ENCODE data around the gene TMEM217.
"Not testable (repeated sequence)": the region's sequence is repeated elsewhere in the genome, so short reads cannot be mapped to it uniquely, and the experiment has no call there.

TMEM217 gene

GRCh38 chr6:37192666-37193065 is 65.3 kb downstream of the TMEM217 start:
- POLR2A ChIA-PET, result interaction anchor here (1.3 kb wide), 1 partner anchor 13 kb away, joined by 3 read pairs; no protein-coding TSS in a partner anchor
- DNase-seq (ENCODE audit: extremely low spot score), result no peak

GRCh38 chr6:37190159-37190535 is 67.8 kb downstream of the TMEM217 start:
- no peak for DNase-seq (ENCODE audit: extremely low spot score)
- CTCF ChIA-PET, result interaction anchor here (0.9 to 1.1 kb wide), 2 partner anchors 18 to 138 kb away, joined by 3 read pairs; no protein-coding TSS in a partner anchor
- TF ChIP-seq ELF4 (IDR thresholded peaks at IDR 0.05) (no peak), NFRKB (IDR thresholded peaks at IDR 0.05) (no peak), FOXM1 (IDR thresholded peaks at IDR 0.05; ENCODE audit: borderline replicate concordance) (no peak), L3MBTL2 (conservative IDR thresholded peaks at IDR 0.05) (no peak), CTBP1 (IDR thresholded peaks at IDR 0.05; ENCODE audit: borderline replicate concordance) (no peak), SP1 (IDR thresholded peaks at IDR 0.05) (no peak), TARDBP (IDR thresholded peaks at IDR 0.05) (no peak), SUZ12 (IDR thresholded peaks at IDR 0.05) (no peak), HDGF (IDR thresholded peaks at IDR 0.05; ENCODE audit: borderline replicate concordance) (no peak), FOXK2 (IDR thresholded peaks at IDR 0.05) (no peak), LEF1 (IDR thresholded peaks at IDR 0.05; ENCODE audit: borderline replicate concordance) (no peak), FOXA1 (IDR thresholded peaks at IDR 0.05) (no peak)
- POLR2A ChIA-PET, result interaction anchor here (0.7 kb wide), 1 partner anchor 32 kb away, joined by 3 read pairs; no protein-coding TSS in a partner anchor

More at GRCh38 chr6:37192666-37193065, 65.3 kb downstream of the TMEM217 start:
- TF ChIP-seq SP1 (IDR thresholded peaks at IDR 0.05) (no peak), LEF1 (IDR thresholded peaks at IDR 0.05; ENCODE audit: borderline replicate concordance) (no peak), ZNF384 (IDR thresholded peaks at IDR 0.05) (peak; percentile 63; the same call in 1 of the 2 replicates)
- CTCF ChIA-PET, result no interaction called here

- ChIA-PET POLR2A (no interaction called here), CTCF (interaction anchor here (1.1 kb wide), 1 partner anchor 17 kb away, joined by 3 read pairs; no protein-coding TSS in a partner anchor)
- TF ChIP-seq FOXA1 (IDR thresholded peaks at IDR 0.05) (no peak), ZNF384 (IDR thresholded peaks at IDR 0.05) (no peak), FOXK2 (IDR thresholded peaks at IDR 0.05) (no peak), LEF1 (IDR thresholded peaks at IDR 0.05; ENCODE audit: borderline replicate concordance) (no peak), SP1 (IDR thresholded peaks at IDR 0.05) (no peak), L3MBTL2 (conservative IDR thresholded peaks at IDR 0.05) (no peak), FOXM1 (IDR thresholded peaks at IDR 0.05; ENCODE audit: borderline replicate concordance) (no peak), TARDBP (IDR thresholded peaks at IDR 0.05) (no peak), CTBP1 (IDR thresholded peaks at IDR 0.05; ENCODE audit: borderline replicate concordance) (no peak), SUZ12 (IDR thresholded peaks at IDR 0.05) (no peak), ARNT (IDR thresholded peaks at IDR 0.05) (no peak), BHLHE40 (IDR thresholded peaks at IDR 0.05; ENCODE audit: borderline replicate concordance) (no peak), ELF4 (IDR thresholded peaks at IDR 0.05) (no peak), NFRKB (IDR thresholded peaks at IDR 0.05) (no peak), PKNOX1 (IDR thresholded peaks at IDR 0.05) (no peak), HDGF (IDR thresholded peaks at IDR 0.05; ENCODE audit: borderline replicate concordance) (no peak)
- no peak for DNase-seq (ENCODE audit: extremely low spot score)
Measured at GRCh38 chr6:37188962-37189510, 68.9 kb downstream of the TMEM217 start.

GRCh38 chr6:37187321-37188022 is 70.5 kb downstream of the TMEM217 start:
- POLR2A ChIA-PET, result interaction anchor here (1.6 kb wide), 1 partner anchor 11 kb away, joined by 8 read pairs; no protein-coding TSS in a partner anchor
- TF ChIP-seq HDGF (IDR thresholded peaks at IDR 0.05; ENCODE audit: borderline replicate concordance) (no peak), ARNT (IDR thresholded peaks at IDR 0.05) (no peak)
- CTCF ChIA-PET, result interaction anchor here (0.7 to 1.3 kb wide), 3 partner anchors 20 to 72 kb away, joined by 5 to 6 read pairs (median 6); no protein-coding TSS in a partner anchor
- DNase-seq (ENCODE audit: extremely low spot score), result no peak

- DNase-seq (ENCODE audit: extremely low spot score); CTCF ChIA-PET: not testable (repeated sequence)
- POLR2A ChIA-PET, result interaction anchor here (1.6 kb wide), 1 partner anchor 10 kb away, joined by 8 read pairs; no protein-coding TSS in a partner anchor
Measured at GRCh38 chr6:37185949-37186720, 71.8 kb downstream of the TMEM217 start.

GRCh38 chr6:37182736-37183590 is 75.0 kb downstream of the TMEM217 start:
- no peak for DNase-seq (ENCODE audit: extremely low spot score)
- CTCF ChIA-PET, result interaction anchor here (1.1 kb wide), 1 partner anchor 165 kb away, joined by 3 read pairs; no protein-coding TSS in a partner anchor
- no peak for TF ChIP-seq PKNOX1 (IDR thresholded peaks at IDR 0.05)
- no peak for TF ChIP-seq TARDBP (IDR thresholded peaks at IDR 0.05)
- TF ChIP-seq ELF4 (IDR thresholded peaks at IDR 0.05), result no peak
- no peak for TF ChIP-seq SUZ12 (IDR thresholded peaks at IDR 0.05)
- no peak for TF ChIP-seq LEF1 (IDR thresholded peaks at IDR 0.05; ENCODE audit: borderline replicate concordance)
- TF ChIP-seq SP1 (IDR thresholded peaks at IDR 0.05), result no peak
- no peak for TF ChIP-seq FOXA1 (IDR thresholded peaks at IDR 0.05)
- POLR2A ChIA-PET, result interaction anchor here (0.6 kb wide), 1 partner anchor 12 kb away, joined by 3 read pairs; no protein-coding TSS in a partner anchor

- POLR2A ChIA-PET; DNase-seq (ENCODE audit: extremely low spot score): not testable (repeated sequence)
- CTCF ChIA-PET, result interaction anchor here (1.2 to 1.9 kb wide), 2 partner anchors 30 to 130 kb away, joined by 5 to 6 read pairs; no protein-coding TSS in a partner anchor
Measured at GRCh38 chr6:37180610-37181009, 77.3 kb downstream of the TMEM217 start.

Data from HEK293T (cell line).